ENCODE results near the gene C1orf87.

- TF ChIP-seq CTCF (IDR thresholded peaks at IDR 0.05) (no peak), POLR2A (IDR thresholded peaks at IDR 0.05) (no peak), EP300 (IDR thresholded peaks at IDR 0.05; ENCODE audit: low read depth) (no peak)
Measured at GRCh38 chr1:60073605-60074278, at the start of gene C1orf87.

Measured in transverse colon (tissue), 3 donors.